Fibroblast of skin of left quadriceps (primary cell): ENCODE measurements around the gene ROPN1B.
"Not testable (repeated sequence)": the region's sequence is repeated elsewhere in the genome, so short reads cannot be mapped to it uniquely, and the experiment has no call there.

Source experiments
- DNase-seq, 2 experiments: peaks; one replicate each; pipeline ENCODE4 v3.0.0-alpha.2; 2013; ENCODE audit warnings: low read depth in 2 of 2

The ROPN1B gene

GRCh38 chr3:125968701-125969592 lies at the start of gene ROPN1B:
Gene ROPN1B, plus strand, starts transcription at chr3:125969178. Its CDS starts 2,877 bp downstream, at chr3:125972055.
- not testable (repeated sequence) for DNase-seq

- DNase-seq: not testable (repeated sequence)
These were observed 48.8 kb upstream of the ROPN1B start for GRCh38 chr3:125920191-125920590.

- not testable (repeated sequence) for DNase-seq
These were observed 48.2 kb upstream of the ROPN1B start for GRCh38 chr3:125920751-125921279.

GRCh38 chr3:125921712-125922111 lies 47.3 kb upstream of the ROPN1B start:
- peak in 1 of 2 experiments; percentile 10 for DNase-seq

GRCh38 chr3:125923324-125924115 lies 45.5 kb upstream of the ROPN1B start:
- DNase-seq: not testable (repeated sequence)

GRCh38 chr3:125924276-125924675 lies 44.7 kb upstream of the ROPN1B start:
- not testable (repeated sequence) for DNase-seq

- not testable (repeated sequence) for DNase-seq
These were observed 43.3 kb upstream of the ROPN1B start for GRCh38 chr3:125925727-125926126.

GRCh38 chr3:125928771-125929545 lies 40.0 kb upstream of the ROPN1B start:
- not testable (repeated sequence) for DNase-seq

GRCh38 chr3:125929765-125930164 lies 39.2 kb upstream of the ROPN1B start:
- DNase-seq: not testable (repeated sequence)

- not testable (repeated sequence) for DNase-seq
These were observed 37.6 kb upstream of the ROPN1B start for GRCh38 chr3:125931355-125931880.

GRCh38 chr3:125933397-125934173 lies 35.4 kb upstream of the ROPN1B start:
- not testable (repeated sequence) for DNase-seq

GRCh38 chr3:125935252-125935874 lies 33.6 kb upstream of the ROPN1B start:
- DNase-seq: not testable (repeated sequence)

- DNase-seq: not testable (repeated sequence)
These were observed 32.7 kb upstream of the ROPN1B start for GRCh38 chr3:125936210-125936815.

GRCh38 chr3:125936891-125937290 lies 32.1 kb upstream of the ROPN1B start:
- not testable (repeated sequence) for DNase-seq

- peak in 1 of 2 experiments; percentile 26 for DNase-seq
These were observed 21.2 kb upstream of the ROPN1B start for GRCh38 chr3:125947806-125948205.

GRCh38 chr3:125948901-125949300 lies 20.1 kb upstream of the ROPN1B start:
- DNase-seq: not testable (repeated sequence)

GRCh38 chr3:125951176-125951575 lies 17.8 kb upstream of the ROPN1B start:
- not testable (repeated sequence) for DNase-seq

- not testable (repeated sequence) for DNase-seq
These were observed 12.0 kb upstream of the ROPN1B start for GRCh38 chr3:125957020-125957419.
